ENCODE data around the gene CD274. TPM values are rescaled to one million over a fixed set of nuclear protein-coding genes. Genes with fewer than 3 reads are reported as not detected.
"Not testable (repeated sequence)": the region's sequence is repeated elsewhere in the genome, so short reads cannot be mapped to it uniquely, and the experiment has no call there.

Gene CD274
- total RNA-seq, 1 donor from 2014 or later: 4.7 TPM

DNA sequence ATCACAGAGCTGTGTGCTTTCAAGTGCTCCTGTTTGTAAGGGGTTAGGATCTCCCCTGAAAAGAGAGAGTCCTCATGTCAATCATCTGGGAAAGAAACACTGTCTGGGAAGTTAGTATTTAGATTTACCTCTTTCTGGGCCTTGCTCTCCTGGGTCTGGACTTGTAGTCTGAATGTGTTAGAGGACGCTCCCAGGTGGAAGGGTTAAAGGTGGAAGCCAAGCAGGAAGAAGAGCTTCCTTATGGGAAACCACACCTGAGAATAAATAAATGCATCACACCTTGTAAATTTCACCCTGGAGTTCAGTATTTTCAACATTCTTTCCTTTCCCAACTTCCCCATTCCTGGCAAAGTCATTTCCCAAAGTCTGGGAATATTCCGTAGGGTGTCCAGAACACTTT lies 13.9 kb upstream of the CD274 start:
- intact Hi-C loops (cut with DNase I): no loop called here
- no peak for ATAC-seq
- DNase-seq (ENCODE audit: low spot score): no peak

DNA sequence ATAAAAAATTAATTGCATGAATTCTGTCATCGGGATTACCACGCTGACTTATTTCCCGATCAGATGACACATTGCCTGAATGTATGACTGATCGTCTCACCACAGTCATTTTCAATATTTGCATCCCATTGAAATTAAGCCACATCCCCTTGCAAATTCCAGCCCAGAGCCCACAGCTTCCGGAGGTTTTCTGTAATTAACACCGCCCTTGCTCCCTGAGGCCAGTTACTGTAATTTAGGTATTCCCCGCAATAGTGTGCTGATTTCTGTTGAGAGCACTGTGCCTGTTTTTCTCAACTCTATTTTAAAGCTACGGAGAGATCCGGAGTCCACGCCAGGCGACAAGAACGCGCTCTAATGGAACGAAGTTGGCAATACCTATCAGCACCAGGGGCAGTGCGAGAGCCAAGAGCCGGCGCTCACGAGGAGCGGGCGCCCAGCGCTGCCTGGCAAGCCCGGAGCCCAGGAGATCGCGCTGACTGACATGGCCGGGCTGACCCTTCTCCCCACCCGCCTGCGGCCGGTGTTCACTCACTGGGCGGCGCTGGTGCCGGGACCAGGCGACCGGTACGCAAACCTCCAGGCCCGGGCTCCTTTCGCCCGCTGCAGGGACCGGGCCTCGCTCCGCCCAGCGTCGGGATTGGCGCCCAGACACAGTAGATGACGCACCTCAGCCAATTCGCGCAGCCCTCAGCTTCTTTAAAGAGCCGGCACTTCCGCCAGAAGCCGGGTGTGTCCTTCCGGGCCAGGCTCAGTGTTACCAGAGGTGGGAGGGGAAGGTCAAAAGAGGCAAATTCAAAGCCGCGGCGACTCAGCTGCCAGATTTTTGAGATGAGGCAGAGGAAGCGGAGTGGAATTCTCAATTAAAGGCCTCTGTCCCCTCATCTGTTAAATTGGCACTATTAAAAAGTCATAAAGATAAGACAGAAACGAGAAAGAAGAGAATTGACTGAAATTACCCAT lies 12.8 kb upstream of the CD274 start, which contains the start of gene PLGRKT:
TSS of gene PLGRKT (minus strand) at position 672 of the 963 bp plus-strand sequence. CDS start 5,948 bp downstream, outside the sequence.
- ATAC-seq: peak; percentile 99
- intact Hi-C loops (cut with DNase I): no loop called here
- peak; percentile 95 for DNase-seq (ENCODE audit: low spot score)

DNA sequence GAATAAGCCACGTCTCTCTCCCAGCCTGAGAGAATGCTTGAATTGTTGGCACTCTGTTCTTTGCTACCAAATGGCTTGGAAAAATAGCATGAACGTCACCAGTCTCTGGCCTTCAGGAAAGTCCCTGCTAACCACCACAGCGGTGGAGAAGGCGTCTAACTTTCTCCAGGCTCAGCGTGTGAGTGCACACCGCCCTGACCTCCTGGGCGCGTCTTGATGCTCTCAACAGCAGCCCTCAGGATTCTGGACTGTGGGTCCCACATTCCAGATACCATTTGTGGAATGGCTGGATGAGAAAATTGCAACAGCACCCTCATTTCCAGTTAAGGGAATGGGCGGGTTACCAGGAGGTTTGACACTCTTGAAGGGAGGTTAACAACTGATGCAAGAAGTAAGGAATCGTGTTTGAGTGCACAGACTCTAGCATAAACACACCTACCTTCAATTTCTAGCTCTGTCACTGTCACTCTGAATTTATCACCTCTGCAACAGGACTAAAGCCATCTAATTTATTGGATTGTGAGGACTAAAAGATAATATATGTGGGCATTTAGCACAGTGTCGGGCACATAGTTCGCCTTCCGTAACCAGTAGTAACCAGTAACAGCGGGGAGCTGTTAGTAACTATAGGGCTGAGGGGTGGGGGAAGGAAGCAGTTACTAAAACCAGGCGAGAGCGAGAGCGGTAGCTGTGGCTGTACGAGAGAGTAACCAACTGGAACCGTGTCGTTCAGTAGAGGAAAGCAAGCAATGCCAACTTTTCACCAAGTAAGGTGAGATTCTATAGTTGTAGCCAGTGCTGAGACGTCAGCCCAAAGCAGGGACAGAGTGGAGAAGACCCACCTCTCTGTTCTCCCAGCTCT lies 11.8 kb upstream of the CD274 start:
- ATAC-seq (peak; percentile 17), DNase-seq (ENCODE audit: low spot score) (no peak)
- intact Hi-C loops (cut with DNase I): no loop called here

DNA sequence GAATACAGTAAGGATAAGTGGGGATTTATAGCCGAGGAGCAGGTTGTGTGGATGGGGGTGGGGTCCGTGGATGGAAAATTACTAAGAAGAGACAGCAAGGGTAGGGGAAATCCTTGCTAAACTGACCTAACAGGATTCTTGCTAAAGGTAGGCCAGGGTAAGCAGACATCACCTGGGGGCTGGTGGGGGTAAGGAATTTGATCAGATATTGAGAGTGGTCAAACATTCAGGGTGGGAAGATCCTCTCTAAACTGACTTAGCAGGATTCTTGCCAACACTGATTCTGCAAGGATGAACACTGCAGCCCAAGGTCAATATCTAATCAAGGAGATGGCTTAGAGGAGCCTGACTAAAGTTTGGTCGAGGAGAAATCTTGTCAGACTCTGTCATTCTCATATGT lies 9.9 kb upstream of the CD274 start:
- ATAC-seq: no peak
- DNase-seq (ENCODE audit: low spot score): no peak
- intact Hi-C loops (cut with DNase I): no loop called here

DNA sequence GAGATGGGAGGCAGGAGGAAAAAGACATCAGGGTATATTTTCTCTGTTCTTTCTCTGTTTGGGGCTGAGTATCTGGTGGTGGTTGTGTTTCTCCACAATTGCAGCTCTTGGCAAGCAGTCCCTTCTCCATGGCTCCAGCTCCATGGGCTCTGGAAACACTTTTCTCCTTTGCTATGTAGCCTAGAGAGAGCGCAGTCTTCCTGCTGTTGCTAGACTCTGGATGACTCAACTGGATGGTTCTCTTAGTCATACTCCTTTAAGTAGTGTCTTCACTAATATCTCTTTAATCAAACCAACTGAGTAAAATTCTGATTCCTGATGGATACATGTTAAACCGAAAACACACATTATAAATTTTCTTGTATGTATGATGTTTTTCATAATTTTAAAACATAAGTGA lies 9.3 kb upstream of the CD274 start:
- ATAC-seq: no peak
- DNase-seq (ENCODE audit: low spot score): no peak
- intact Hi-C loops (cut with DNase I): no loop called here

DNA sequence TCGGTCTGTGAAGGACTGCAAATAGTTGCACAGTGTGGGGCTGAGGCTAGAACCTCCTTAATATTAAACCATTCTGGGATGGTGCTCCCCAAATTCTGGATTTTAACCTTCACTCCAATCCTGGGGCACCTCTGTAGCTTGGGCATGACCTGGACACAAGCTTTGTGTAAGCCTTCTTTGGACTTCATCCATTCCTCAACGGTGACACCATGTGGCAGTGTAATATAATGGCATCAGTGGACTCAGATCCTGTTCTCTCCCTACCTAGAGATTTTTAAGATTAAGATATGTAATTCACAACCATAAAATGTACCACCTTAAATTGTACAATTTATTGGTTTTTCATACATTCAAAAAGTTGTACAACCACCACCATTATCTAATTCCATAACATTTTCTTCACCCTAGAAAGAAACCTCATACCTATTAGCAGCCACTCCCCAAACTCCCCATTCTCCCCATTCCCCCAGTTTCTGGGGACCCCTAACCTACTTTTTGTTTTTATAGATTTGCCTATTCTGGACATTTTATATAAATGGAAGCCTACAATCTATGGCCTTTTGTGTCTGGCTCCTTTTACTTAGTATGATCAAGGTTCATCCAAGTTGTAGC lies 7.8 kb upstream of the CD274 start:
- intact Hi-C loops (cut with DNase I): no loop called here
- DNase-seq (ENCODE audit: low spot score): no peak
- ATAC-seq: no peak

DNA sequence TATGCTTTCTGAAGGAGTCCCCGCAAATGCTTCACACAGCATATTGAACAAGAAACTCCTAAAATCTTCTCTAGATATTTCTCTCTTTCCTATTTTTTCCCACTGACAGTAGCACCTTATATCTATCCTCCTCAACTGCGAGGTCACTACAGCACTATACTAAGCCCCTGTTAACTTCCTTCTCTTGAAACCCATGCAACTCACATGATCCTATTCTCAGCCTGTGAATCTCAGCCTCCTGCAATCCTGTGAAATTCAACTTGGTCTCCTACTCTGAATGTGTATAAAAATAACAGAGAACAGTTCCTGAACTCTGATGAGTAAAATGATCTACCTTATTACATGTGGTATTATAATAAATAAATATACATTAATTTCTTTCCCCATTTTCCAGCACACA lies 6.5 kb upstream of the CD274 start:
- no peak for ATAC-seq
- intact Hi-C loops (cut with DNase I): no loop called here

DNA sequence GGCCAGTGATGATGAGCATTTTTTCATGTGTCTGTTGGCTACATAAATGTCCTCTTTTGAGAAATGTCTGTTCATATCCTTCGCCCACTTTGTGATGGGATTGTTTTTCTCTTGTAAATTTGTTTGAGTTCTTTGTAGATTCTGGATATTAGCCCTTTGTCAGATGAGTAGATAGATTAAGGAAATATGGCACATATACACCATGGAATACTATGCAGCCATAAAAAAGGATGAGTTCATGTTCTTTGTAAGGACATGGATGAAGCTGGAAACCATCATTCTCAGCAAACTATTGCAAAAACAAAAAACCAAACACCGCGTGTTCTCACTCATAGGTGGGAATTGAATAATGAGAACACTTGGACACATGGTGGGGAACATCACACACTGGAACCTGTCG lies 5.2 kb upstream of the CD274 start:
- ATAC-seq; DNase-seq (ENCODE audit: low spot score); intact Hi-C loops (cut with DNase I): not testable (repeated sequence)

More for the DNA sequence above, 6.5 kb upstream of the CD274 start:
- no peak for DNase-seq (ENCODE audit: low spot score)

DNA sequence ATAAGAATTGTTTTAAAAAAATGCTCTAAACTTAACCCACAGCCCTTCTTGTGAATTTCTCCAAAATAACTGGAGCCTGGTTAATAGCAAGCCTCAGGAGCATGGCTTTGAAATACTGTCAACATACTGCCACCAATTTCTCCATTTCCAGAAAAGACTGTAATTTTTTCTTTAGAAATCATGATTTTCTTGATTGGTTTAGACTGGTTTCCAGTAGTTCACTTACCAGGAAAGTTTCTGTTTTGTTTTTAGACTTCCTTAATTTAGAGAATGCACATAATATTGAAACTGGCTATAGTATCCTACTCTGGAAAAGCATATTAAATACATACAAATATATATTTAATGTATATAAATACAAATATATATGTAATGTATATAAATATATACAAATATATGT lies 4.5 kb upstream of the CD274 start:
- ATAC-seq: no peak
- DNase-seq (ENCODE audit: low spot score): no peak
- intact Hi-C loops (cut with DNase I): no loop called here

DNA sequence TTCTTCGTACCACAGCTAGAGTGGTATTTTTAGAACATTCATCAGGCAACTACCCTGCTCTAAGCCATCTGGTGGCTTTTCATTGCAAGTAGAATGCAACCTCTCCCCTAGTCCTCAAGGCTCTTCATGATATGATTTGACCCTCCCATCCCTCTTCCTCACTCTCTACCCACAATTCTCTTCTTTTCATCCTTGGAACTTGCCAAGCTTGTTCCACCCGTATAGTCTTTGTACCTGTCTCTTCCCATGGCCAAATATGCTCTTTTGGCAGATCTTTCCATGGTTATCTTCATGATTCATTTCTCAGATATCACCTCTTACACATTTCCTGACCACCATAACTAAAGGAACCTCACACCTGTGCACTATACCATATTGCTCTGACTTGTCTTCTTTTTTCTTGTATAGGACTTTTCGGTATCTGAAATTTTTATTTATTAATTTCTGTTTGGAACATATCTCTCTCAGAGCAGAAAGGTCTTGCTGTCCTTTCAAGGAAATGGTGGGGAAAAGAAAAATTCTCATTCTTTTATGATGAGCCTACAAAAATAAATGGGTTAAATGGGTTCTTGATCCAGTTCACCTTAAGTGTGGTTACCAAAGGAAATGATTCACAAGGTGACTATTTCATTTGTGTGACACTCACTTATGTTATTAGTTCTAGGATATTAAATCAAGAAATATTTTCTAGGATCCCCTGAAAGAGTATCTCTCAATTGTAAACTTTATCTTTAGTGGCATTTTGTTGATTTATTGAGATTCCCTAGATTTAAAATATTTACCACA lies 3.7 kb upstream of the CD274 start:
- intact Hi-C loops (cut with DNase I): no loop called here
- ATAC-seq: no peak
- no peak for DNase-seq (ENCODE audit: low spot score)

DNA sequence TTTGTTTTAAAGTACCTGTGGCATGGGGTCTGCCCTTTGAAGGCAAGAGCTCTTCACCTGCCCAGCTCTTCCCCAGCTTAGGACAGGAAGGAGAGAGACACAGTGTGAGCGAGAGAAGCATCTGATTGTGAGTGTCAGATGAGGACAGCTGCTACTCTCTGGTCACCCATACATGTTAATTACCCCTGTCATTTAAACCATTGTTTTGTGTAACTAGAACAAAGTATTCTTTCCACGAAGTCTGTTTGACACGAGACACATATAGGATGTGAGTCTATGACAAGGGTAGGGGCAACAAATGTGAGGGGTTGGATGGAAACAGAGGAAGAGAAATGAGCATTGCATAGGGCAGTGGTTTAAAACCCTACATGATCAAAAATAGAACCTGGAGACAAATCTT lies 3.0 kb upstream of the CD274 start:
- no peak for DNase-seq (ENCODE audit: low spot score)
- ATAC-seq: no peak
- intact Hi-C loops (cut with DNase I): no loop called here

DNA sequence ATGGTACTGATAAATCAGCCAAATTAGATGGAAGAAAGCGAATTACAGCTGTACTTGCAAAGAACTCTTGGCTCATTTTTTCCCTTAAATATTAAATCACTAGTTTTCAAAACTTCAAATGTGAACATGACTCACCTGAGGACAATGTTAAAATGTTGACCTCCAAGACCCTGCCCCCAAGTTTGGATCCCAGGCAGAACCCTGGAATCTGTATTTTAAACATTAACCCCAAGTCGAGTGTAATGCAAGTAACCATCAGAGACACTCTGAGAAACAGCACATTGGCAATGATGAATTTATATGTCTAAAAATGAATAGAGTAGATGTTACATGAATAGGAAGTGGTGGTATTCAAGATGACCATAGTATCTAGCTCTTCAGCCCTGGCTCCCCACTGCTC lies 2.3 kb upstream of the CD274 start:
- ATAC-seq (no peak), DNase-seq (ENCODE audit: low spot score) (no peak)
- intact Hi-C loops (cut with DNase I): no loop called here

DNA sequence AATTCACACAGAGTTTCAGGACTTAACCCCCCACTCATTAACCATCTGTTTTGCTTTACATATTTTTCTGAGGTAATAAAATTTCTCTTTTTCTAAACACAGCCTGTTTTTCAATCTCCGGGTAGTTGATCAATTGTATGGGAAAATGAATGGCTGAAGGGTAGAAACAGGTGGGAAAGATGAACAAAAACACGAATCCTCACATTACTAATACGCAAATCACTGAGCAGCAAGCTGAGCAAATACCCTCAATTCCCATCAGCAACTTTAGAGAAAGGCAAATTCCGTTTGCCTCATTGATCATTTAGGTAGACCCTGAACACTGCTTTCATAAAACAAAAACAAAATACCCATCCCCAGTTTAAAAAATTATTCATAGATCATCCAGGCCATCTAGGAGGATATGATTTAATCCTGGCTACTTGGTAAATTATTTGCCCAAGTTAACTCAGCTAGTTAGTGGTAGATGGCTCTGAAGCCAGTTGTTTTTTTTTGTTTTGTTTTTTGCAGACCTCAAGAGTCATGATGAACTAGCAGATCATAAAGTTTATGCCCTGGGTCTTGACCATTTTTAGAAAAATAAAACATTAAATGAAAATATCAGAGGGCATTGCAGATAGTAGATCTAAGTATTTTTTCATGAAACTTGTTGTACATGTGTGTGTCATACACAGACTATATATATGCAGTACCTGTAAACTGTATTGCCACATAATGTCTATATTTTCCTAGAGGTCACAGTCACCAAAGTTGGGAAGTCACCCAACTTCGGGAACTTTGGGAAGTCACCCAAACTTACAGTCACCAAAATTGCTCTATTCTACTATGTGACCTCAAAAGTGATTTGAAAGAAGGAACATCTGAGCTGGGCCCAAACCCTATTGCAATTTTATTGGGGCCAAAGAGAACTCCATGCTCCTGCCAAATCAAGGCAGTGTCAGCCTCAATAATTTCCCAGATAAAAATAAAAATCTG lies 1.6 kb upstream of the CD274 start:
- intact Hi-C loops (cut with DNase I): no loop called here
- DNase-seq (ENCODE audit: low spot score) (no peak), ATAC-seq (no peak)

DNA sequence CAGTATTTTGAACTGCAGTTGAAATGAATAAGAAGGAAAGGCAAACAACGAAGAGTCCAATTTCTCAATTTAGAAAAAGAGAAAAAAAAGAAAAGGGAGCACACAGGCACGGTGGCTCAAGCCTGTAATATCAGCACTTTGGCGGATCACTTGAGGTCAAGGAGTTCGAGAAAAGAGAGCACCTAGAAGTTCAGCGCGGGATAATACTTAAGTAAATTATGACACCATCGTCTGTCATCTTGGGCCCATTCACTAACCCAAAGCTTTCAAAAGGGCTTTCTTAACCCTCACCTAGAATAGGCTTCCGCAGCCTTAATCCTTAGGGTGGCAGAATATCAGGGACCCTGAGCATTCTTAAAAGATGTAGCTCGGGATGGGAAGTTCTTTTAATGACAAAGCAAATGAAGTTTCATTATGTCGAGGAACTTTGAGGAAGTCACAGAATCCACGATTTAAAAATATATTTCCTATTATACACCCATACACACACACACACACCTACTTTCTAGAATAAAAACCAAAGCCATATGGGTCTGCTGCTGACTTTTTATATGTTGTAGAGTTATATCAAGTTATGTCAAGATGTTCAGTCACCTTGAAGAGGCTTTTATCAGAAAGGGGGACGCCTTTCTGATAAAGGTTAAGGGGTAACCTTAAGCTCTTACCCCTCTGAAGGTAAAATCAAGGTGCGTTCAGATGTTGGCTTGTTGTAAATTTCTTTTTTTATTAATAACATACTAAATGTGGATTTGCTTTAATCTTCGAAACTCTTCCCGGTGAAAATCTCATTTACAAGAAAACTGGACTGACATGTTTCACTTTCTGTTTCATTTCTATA lies 602 bp upstream of the CD274 start:
- intact Hi-C loops (cut with DNase I): no loop called here
- no peak for DNase-seq (ENCODE audit: low spot score)
- ATAC-seq: peak; percentile 11

DNA sequence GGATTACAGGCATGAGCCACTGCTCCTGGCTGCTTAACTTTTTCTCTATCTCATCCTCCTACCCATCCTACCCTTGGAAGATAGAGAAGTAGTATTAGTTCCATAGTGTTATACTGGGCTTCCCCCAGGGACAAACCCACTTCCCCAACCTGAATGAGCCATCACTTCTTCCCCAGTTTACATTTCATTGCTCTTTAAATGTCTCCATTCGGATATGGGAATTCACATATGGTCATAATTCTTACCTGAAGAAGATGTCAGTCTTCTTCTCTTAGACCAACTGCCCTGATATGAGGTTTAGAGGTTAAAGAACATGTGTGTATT lies 1.9 kb downstream of the CD274 start:
- intact Hi-C loops (cut with DNase I): no loop called here
- no peak for ATAC-seq
- DNase-seq (ENCODE audit: low spot score): no peak

DNA sequence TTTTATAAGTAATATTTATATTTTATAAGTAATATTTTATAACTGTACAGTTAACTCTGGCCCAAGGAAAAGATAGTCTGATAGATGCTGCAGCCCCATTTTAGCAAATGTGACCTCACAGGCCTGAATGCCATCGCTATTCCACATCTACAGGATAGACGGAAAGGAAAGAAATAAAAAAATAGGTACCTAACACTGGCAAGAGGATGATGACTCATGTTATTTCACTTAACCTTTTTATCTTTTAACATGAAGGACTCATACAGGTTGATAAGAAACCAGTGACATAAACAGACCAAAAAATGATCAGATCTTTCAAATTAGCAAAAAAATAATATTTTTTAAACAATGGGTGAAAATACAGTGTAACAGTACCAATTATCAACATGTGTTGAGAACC lies 2.7 kb downstream of the CD274 start:
- DNase-seq (ENCODE audit: low spot score) (no peak), ATAC-seq (no peak)
- intact Hi-C loops (cut with DNase I): no loop called here

DNA sequence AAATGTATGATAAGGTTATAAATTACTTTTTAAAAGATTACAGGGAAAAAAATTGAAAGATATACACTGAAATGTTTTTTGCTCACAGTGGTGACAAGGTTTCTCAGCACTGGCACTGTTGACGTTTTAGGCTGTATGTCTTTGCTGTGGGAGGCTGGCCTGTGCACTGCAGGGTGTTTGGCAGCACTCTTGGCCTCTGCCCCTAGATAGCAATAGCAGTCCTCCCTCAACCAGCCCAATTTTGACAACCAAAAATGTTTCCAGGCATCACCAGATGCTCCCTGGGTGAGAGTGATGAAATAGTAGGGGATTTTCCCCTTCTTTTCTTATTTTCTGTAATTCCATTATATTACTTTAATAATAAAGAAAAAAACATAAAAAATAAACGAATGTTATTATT lies 3.3 kb downstream of the CD274 start:
- no peak for DNase-seq (ENCODE audit: low spot score)
- no peak for ATAC-seq
- intact Hi-C loops (cut with DNase I): no loop called here
